Non-pigmented ciliary epithelial cell (primary cell): ENCODE results near the gene OCRL.

ENCODE experiments used
- DNase-seq: peaks from one replicate; pipeline ENCODE4 v3.0.0-alpha.2; 2010; ENCODE audit warnings: low read depth

OCRL gene

GRCh38 chrX:129540068-129540653 is at the start of gene OCRL:
Gene OCRL (plus strand): TSS chrX:129540259. CDS start chrX:129540440, 181 bp downstream.
- DNase-seq: no peak

DNA sequence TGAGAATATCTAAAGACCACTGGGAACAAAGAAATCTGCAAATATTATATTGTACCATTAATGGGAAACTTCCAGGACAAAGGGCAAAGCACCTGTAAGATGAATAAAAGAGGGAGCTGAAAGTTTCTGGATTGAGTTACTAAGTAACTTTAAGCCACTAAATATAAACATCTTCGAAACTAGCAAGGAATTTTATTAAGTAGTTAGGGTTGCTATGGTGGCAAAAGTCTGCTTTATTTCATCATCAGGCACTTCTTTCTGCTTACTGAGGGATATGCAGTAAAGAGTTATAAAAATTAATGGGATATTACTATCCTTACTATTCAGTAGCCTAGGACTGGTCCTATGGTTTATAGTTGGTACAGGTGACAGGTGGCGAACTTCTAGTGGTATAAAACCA is 49.7 kb upstream of the OCRL start:
- no peak for DNase-seq

DNA sequence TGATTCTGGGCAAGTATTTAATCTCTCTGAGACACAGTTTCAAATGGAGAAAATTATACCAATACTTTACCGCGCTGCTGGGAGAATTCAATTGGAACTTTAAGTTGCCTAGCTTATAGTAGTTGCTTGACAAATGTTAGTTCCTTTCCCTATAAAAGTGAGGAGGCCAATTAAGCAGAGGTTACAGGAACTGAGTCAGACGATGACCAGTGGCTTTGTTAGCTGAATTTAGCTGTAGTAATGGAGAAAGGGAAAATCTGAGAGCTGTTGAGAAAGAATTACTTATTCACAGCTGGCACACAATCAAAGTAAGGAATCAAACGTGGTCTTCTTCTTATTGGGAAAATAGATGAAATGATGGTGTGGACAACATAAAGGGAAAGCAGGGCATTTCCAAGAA is 46.4 kb upstream of the OCRL start:
- DNase-seq: no peak

DNA sequence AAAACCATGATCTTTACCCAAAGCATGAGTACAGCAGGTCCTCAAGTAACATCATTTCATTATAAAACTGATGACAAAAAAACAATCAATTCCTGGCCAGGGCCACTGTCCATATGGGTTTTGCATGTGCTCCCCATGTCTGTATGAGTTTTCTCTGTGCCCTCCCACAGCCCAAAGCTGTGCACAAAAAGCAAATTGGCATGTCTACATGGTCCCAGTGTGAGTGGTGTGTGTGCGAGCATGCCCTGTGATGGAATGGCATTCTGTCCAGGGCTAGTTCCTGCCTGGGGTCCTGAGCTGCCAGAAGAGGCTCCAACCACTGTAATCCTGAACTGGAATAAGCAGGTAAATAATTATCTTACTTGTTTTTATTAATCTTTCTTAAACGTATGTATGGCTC is 45.2 kb upstream of the OCRL start:
- no peak for DNase-seq

- no peak for DNase-seq
Measured at GRCh38 chrX:129495900-129496299, 44.2 kb upstream of the OCRL start.

DNA sequence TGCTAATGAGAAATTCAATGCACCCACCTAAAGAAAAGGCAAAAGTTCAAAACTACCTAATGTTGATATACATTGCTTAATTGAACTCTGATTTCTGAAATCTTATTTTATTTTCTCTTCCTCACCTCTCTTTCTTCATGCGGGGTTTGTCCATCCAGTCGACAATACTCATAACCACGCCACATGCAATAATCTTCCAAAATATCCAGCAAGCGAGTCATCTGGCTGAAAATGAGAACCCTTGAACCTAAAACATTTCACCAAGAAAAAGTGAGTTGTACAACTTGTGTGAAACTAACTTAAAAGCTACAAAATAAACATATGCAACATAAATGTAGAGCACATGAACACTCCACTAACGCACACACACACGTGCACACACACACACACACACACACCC is 43.4 kb upstream of the OCRL start:
- DNase-seq: no peak

DNA sequence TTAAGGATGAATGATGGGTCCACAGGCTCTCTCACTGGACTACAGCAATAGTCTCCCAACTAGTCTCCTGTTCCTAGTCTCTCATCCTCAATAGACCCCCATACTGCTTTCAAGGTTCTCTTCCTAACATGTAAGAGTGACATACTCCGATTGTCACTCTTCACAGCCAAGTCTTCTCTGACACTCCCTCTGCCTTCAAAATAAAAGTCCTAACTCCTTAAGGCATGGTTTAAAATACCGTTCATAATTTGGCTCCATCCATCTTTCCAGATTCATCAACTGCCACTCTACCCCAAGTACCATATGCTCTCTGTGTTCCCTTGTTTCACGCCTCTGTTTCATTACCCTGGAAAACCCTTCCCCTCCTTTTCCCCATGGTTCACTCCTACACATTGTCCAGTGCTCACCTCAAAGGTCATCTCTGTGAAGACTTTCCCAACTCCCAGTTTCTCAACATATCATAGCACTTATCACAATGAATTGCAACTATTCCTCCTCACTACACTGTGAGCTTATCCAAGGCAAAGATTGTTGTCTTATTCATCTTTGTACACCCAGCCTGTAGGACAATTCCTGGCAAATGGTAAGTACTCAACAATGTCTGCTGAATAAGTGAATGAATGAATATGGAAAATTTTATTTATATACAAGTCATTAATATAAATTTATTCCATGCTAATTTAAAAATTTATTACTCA is 42.8 kb upstream of the OCRL start:
- DNase-seq: no peak

DNA sequence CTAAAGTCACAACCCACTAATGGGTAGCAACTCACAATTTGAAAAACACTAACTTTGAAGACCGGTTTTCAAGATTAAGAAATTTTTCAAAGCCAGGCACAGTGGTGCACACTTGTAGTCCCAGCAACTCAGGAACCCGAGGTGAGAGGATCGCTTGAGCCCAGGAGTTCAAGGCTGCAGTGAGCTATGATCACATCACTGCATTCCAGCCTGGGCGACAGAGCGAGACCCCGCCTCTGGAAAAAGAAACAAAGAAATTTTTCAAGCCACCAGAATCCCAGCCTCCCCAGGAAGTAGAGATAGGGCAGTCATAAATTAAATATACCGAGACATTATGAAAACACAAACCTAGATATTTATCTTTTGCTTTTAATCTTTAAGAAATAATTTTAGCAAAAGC is 29.7 kb upstream of the OCRL start:
- DNase-seq: no peak

DNA sequence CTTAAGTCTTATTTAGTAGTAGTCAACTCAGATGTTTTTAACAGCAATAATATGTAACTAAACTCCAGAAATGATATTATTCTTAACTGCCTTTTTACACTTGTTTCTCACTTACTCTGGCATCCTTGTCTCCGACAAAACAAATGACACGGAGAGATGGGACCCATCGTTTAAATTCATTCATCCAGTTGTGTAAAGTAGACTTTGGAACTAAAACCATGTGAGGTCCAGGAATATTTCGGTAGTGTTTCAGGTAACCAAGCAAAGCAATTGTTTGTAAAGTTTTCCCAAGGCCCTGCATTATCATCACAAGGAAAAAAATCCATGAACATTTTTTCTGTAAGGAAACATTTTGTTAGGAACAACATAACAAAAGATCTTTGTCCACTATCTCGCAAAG is 28.4 kb upstream of the OCRL start:
- no peak for DNase-seq

DNA sequence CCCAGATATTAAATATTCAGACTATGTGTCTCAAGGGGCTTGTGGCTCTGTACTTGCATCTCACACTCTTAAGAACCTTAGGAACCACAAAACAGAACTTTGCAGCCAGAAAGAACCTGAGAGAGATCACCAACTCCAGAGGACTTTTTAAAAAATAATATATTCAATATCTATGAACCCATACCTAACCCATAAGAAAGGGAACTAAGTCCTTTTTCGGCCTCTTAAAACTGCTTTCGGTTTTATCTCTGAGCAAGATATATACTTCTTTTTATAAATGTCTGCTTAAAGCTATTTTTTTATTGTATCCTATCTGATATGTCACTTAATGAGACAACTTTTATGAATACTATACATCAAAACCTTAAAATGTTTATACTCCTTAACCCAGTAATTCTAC is 27.6 kb upstream of the OCRL start:
- DNase-seq: no peak

- no peak for DNase-seq
Measured at GRCh38 chrX:129516402-129516801, 23.7 kb upstream of the OCRL start.

DNA sequence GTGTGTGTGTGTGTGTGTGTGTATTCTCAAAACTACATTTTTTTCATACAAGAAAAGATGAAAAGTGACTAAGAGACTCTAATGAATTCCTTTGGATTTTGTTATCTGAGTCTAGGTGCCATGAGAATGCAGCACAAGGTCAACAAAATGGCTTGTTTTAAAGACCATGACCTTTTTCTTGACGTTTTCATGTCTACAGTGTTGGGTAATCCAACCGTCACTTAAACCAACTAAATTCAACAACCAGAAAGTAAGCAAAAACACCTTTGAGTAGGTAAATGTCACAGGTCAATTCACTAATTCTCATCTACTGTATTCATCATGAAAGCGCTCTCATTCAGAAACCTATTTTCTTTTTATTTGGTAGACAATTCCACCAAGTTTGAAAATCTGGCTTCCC is 19.9 kb upstream of the OCRL start:
- DNase-seq: no peak

GRCh38 chrX:129522184-129523078 is 17.6 kb upstream of the OCRL start:
- no peak for DNase-seq

GRCh38 chrX:129523079-129523911 is 16.8 kb upstream of the OCRL start, which contains the start of gene SMARCA1:
Gene SMARCA1 (minus strand): TSS chrX:129523490. CDS start chrX:129523370, 120 bp downstream.
- DNase-seq: no peak

DNA sequence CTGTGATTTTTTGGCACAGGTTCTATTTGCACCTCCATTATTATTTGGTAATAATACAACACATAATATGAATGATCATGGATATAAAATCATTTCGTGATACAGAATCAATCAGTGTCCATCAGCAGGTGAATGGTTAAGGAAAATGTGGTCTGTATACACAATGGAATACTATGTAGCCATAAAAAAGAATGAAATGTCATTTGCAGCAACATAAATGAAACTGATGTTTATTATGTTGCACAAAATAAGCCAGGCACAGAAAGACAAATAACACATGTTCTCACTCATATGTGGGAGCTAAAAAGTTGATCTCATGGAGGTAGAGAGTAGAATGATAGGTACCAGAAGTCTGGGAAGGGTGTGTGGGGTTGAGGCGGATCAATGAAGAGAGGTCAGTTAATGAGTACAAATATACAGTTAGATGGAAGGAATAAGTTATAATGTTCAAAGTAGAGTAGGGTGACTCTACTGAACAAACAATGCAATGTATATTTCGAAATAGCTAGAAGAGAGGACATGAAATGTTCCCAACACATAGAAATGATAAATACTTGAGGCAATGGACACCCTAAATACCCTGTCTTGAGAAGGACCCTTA is 15.7 kb upstream of the OCRL start:
- no peak for DNase-seq

DNA sequence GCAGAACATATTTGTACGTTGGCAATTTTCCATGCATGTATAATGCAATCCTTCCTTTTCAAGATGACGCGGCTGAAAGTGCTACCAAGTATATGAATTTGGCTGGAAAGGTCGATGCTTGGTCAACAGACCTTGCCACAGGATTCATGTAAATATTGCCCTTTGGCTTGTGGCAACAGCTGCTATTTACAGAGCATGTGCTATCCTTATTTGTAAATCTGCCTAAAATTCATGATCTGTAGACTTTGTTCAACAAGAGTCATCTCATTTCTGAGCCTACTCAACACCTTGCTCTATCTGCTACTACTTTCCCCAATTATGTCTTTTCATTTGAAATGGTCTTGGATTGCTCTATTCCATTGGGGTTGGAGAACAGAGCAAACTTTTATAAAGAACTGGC is 14.9 kb upstream of the OCRL start:
- DNase-seq: no peak

GRCh38 chrX:129525896-129526295 is 14.2 kb upstream of the OCRL start:
- DNase-seq: no peak

DNA sequence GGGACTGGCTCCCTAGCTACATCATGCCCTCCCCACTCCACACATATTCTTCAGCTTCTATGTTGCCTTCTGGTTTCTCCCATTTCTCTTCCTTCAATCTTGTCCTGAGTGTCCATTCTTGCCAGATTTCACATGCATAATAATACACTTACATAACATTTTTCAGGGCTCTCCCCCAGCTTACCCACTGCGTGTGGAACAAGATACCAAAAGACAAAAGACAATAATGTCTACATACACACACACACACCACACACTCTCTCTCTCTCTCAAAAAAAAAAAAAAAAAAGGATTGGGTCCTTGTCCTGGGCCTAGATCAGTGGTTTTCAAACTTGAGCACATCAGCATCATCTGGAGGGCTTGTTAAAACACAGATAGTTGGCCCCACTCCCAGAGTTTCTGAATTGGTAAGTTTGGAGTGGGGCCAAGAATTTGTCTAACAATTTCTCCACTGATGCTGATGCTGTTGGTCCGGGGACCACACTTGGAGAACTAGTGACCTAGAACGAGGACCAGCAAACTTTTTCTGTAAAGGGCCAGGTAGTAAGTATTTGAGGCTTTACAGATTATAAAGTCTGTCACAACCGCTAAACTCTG is 10.3 kb upstream of the OCRL start:
- no peak for DNase-seq

- no peak for DNase-seq
Measured at GRCh38 chrX:129530410-129530809, 9.6 kb upstream of the OCRL start.

DNA sequence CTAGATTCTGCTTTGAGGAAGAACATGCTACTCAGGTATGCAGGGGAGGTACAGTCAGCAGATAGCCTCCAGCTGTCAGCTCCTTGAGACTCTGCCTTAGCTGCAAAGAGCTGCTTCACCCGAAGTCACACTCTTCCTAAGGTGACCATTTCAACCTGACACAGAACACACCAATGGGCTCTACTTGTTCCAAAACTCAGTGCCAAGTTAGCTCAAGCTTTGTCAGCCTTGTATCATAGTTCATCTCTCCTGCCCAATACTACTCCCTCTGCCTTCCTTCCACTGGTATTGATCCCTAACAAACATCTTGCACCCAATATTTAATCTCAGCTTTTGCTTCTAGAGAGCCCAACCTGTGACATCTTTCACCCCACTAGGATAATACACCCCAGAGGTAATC is 8.9 kb upstream of the OCRL start:
- no peak for DNase-seq
